Ishikawa (cell line): ENCODE results near the gene DCAF11.

ENCODE experiments used
- CEBPB ChIP-seq: IDR thresholded peaks from 2 replicates; pipeline ENCODE4 v1.6.1; 2012
- CREB1 ChIP-seq: IDR thresholded peaks from 2 replicates; pipeline ENCODE4 v1.6.1; 2012; ENCODE audit warnings: low read depth
- EGR1 ChIP-seq: IDR thresholded peaks from 2 replicates; pipeline ENCODE4 v1.6.1; 2012
- EP300 ChIP-seq: IDR thresholded peaks from 2 replicates; pipeline ENCODE4 v1.6.1; 2012; ENCODE audit warnings: borderline replicate concordance
- FOXM1 ChIP-seq: IDR thresholded peaks from 2 replicates; pipeline ENCODE4 v1.6.1; 2012; ENCODE audit warnings: low read depth, borderline replicate concordance
- MAX ChIP-seq: IDR thresholded peaks from 2 replicates; pipeline ENCODE4 v1.6.1; 2012
- NFIC ChIP-seq: IDR thresholded peaks from 2 replicates; pipeline ENCODE4 v1.6.1; 2012
- RAD21 ChIP-seq: IDR thresholded peaks from 2 replicates; pipeline ENCODE4 v1.6.1; 2012; ENCODE audit warnings: low read depth
- REST ChIP-seq: IDR thresholded peaks from 2 replicates; pipeline ENCODE4 v1.6.1; 2012; ENCODE audit warnings: low read depth, mild to moderate bottlenecking
- TAF1 ChIP-seq: IDR thresholded peaks from 2 replicates; pipeline ENCODE4 v1.6.1; 2012; ENCODE audit warnings: low read depth, mild to moderate bottlenecking
- TCF12 ChIP-seq: IDR thresholded peaks from 2 replicates; pipeline ENCODE4 v1.6.1; 2012; ENCODE audit warnings: low read depth
- TEAD4 ChIP-seq: IDR thresholded peaks from 2 replicates; pipeline ENCODE4 v1.6.1; 2012
- USF1 ChIP-seq: IDR thresholded peaks from 2 replicates; pipeline ENCODE4 v1.6.1; 2012
- YY1 ChIP-seq: IDR thresholded peaks from 2 replicates; pipeline ENCODE4 v1.6.1; 2012; ENCODE audit warnings: low read depth
- ZBTB7A ChIP-seq: IDR thresholded peaks from 2 replicates; pipeline ENCODE4 v1.6.1; 2012; ENCODE audit warnings: low read depth

The DCAF11 gene

GRCh38 chr14:24094841-24095270 lies 19.7 kb upstream of the DCAF11 start:
- no peak for TF ChIP-seq CREB1

- TF ChIP-seq TAF1 (no peak), RAD21 (no peak), EGR1 (no peak), YY1 (no peak), NFIC (no peak), REST (no peak), CEBPB (no peak), TEAD4 (no peak), FOXM1 (no peak), USF1 (no peak), ZBTB7A (no peak), CREB1 (no peak), TCF12 (no peak), EP300 (no peak), MAX (no peak)
These were observed 19.1 kb upstream of the DCAF11 start for GRCh38 chr14:24095271-24096068.

GRCh38 chr14:24096545-24097181 lies 17.9 kb upstream of the DCAF11 start:
- TF ChIP-seq REST, result no peak
- no peak for TF ChIP-seq EP300
- no peak for TF ChIP-seq CEBPB
- no peak for TF ChIP-seq TAF1
- TF ChIP-seq USF1, result no peak
- no peak for TF ChIP-seq RAD21

- no peak for TF ChIP-seq ZBTB7A
- no peak for TF ChIP-seq CEBPB
- TF ChIP-seq EGR1, result no peak
- TF ChIP-seq NFIC, result no peak
- TF ChIP-seq TCF12, result no peak
- TF ChIP-seq YY1, result no peak
- TF ChIP-seq EP300, result no peak
- TF ChIP-seq TEAD4, result no peak
- no peak for TF ChIP-seq TAF1
- no peak for TF ChIP-seq RAD21
- no peak for TF ChIP-seq MAX
- TF ChIP-seq USF1, result no peak
- no peak for TF ChIP-seq CREB1
- TF ChIP-seq FOXM1, result no peak
- TF ChIP-seq REST, result no peak
These were observed 16.2 kb upstream of the DCAF11 start for GRCh38 chr14:24098229-24098926.
